ENCODE data around the gene KIAA0825.

DNA sequence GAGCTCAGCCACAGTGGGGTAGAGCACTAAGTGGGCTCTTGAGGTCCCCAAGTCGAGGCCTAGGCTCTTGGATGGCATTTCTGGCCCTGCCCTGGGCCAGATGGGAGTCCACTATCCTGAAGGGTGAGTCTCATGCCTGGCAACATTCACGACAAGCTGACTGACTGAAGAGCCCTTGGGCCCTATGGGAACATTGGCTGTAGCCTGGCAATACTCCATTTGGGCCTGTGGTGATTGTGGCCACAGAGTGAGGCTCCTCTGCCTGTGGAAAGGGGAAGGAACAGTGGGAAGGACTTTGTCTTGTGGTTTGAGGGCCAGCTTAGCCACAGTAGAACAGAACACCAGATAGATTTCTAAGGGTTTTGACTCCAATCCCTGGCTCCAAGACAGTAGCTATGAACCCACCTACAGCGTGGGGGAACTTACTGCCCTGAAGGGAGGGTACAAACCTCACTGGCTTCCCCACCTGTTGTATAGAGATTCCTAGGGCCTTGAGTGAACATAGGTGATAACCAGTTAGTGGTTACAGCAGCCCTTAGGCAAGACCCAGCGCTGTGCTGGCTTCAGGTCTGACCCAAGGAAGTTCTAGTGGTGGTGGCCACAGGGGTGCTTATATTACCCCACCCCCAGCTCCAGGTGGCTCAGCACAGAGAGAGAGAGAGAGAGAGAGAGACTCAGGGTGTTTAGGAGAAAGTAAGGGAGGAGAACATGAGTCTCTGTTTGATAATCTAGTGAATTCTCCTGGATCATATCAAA lies 72.4 kb downstream of the KIAA0825 start:
- TF ChIP-seq, protein P1, sequence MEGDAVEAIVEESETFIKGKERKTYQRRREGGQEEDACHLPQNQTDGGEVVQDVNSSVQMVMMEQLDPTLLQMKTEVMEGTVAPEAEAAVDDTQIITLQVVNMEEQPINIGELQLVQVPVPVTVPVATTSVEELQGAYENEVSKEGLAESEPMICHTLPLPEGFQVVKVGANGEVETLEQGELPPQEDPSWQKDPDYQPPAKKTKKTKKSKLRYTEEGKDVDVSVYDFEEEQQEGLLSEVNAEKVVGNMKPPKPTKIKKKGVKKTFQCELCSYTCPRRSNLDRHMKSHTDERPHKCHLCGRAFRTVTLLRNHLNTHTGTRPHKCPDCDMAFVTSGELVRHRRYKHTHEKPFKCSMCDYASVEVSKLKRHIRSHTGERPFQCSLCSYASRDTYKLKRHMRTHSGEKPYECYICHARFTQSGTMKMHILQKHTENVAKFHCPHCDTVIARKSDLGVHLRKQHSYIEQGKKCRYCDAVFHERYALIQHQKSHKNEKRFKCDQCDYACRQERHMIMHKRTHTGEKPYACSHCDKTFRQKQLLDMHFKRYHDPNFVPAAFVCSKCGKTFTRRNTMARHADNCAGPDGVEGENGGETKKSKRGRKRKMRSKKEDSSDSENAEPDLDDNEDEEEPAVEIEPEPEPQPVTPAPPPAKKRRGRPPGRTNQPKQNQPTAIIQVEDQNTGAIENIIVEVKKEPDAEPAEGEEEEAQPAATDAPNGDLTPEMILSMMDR (IDR thresholded peaks at IDR 0.05), result no peak
- no peak for TF ChIP-seq POLR2A (IDR thresholded peaks at IDR 0.05)
